Type B pancreatic cell (in vitro differentiated cells): ENCODE measurements around the gene LRRC15. TPM values are rescaled to one million over a fixed set of nuclear protein-coding genes. Genes with fewer than 3 reads are reported as not detected.

Experiments used
- DNase-seq: peaks from one replicate; pipeline ENCODE4 v3.0.0; 2021; ENCODE audit warnings: mixed read lengths; ENCODE audit not compliant: unreplicated experiment; ENCODE audit errors: extremely low spot score
- H3K27ac Mint-ChIP-seq: 2 replicates; pipeline ENCODE4 v1.8.0; 2021; ENCODE audit warnings: mild to moderate bottlenecking, mixed read lengths
- H3K27me3 Mint-ChIP-seq: 2 replicates; pipeline ENCODE4 v1.8.0; 2021; ENCODE audit warnings: mixed read lengths
- H3K36me3 Mint-ChIP-seq: 2 replicates; pipeline ENCODE4 v1.8.0; 2021; ENCODE audit warnings: mixed read lengths
- H3K4me1 Mint-ChIP-seq: one replicate; pipeline ENCODE4 v1.8.0; 2021; ENCODE audit warnings: mixed read lengths; ENCODE audit not compliant: unreplicated experiment
- H3K4me3 Mint-ChIP-seq: 2 replicates; pipeline ENCODE4 v1.8.0; 2021; ENCODE audit warnings: mild to moderate bottlenecking, mixed read lengths
- H3K9me3 Mint-ChIP-seq: 2 replicates; pipeline ENCODE4 v1.8.0; 2021; ENCODE audit warnings: mixed read lengths
- total RNA-seq: library from RNA; stranded (reverse); gene quantifications from 2 replicates; pipeline ENCODE4 v1.2.1, GENCODE V29; 2021; ENCODE audit warnings: low replicate concordance
- TF ChIP-seq, protein P1 (sequence below): fragments of 200-600 bp; sonication (generic); conservative IDR thresholded peaks from 2 replicates; pipeline ENCODE4 v1.5.0; 2021; ENCODE audit warnings: antibody characterized with exemption, mild to moderate bottlenecking

LRRC15 gene
- total RNA-seq, 1 donor from 2014 or later, result 0.07 TPM

DNA sequence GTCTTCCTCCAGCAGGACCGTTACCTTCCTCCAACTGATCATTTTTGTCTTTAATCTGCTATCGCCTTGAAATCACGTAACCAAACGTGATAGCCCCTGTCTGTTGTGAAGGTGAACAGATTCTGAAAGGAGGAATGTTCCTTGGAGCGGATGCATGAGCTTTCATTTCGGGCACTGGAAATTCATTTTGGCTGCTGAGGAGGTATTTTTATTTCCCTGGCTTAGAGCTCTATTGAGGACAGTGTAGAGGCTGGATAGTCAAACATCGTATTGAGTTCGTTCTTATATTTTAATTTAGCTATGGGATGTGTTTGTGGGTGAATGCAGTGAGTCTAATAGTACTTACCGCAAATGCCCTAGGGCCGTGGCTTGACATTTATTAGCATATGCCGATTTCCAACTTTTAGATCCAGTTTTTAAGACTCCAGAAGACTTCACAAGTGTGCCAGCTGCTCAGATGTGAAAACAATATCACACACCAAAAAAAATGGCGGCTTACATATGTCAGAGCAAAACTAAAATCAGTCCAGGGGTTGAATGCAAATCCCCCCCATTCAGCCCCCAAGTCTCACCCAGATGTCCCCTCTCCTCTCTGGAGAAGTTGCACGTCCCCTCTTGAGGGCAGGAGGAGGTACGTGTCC lies 40.5 kb downstream of the LRRC15 start:
- Mint-ChIP-seq H3K27me3 (peaks cover 26% of the 10 kb centered on the region), H3K27ac (no peak overlapping the region), H3K36me3 (no peaks in the 10 kb centered on the region), H3K4me3 (peak overlapping the region; percentile 24), H3K9me3 (no peaks in the 10 kb centered on the region), H3K4me1 (peaks cover 37% of the 10 kb centered on the region)
- TF ChIP-seq, protein P1, sequence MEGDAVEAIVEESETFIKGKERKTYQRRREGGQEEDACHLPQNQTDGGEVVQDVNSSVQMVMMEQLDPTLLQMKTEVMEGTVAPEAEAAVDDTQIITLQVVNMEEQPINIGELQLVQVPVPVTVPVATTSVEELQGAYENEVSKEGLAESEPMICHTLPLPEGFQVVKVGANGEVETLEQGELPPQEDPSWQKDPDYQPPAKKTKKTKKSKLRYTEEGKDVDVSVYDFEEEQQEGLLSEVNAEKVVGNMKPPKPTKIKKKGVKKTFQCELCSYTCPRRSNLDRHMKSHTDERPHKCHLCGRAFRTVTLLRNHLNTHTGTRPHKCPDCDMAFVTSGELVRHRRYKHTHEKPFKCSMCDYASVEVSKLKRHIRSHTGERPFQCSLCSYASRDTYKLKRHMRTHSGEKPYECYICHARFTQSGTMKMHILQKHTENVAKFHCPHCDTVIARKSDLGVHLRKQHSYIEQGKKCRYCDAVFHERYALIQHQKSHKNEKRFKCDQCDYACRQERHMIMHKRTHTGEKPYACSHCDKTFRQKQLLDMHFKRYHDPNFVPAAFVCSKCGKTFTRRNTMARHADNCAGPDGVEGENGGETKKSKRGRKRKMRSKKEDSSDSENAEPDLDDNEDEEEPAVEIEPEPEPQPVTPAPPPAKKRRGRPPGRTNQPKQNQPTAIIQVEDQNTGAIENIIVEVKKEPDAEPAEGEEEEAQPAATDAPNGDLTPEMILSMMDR, result no peak
- DNase-seq, result no peak

DNA sequence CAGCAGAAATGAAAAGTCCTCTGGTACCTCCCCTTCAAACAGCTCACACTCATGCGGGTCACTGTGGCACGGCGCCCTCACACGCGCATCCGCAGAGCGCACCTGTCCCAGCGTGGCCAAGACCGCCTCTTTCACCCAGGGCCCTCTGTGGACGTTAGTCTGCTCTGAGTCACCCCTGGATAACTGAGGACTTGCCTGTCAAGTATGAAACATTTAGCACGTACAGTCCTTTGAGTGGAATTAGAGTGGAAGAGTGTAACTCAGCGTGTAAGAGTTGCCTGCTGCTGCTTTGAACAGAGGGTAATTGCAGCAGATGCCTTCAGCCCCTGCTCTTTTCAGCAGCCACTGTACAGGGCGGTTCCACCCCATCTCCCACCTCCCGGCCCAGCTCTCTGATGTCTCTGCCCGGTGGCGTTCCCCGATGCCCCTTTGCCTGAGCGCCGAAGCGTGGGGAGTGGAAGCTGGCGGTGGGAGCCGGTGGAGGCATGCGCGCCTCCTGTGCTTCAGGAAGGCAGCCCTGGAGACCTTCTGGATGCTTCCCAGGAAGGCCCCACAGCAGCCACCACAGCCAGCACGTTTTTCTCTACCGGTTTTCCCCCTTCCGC lies 41.4 kb downstream of the LRRC15 start:
- TF ChIP-seq, protein P1, result no peak
- Mint-ChIP-seq H3K27me3 (peaks cover 21% of the 10 kb centered on the region), H3K36me3 (no peaks in the 10 kb centered on the region), H3K4me3 (peak overlapping the region; percentile 24), H3K27ac (no peak overlapping the region), H3K4me1 (peaks cover 35% of the 10 kb centered on the region), H3K9me3 (no peaks in the 10 kb centered on the region)
- no peak for DNase-seq

DNA sequence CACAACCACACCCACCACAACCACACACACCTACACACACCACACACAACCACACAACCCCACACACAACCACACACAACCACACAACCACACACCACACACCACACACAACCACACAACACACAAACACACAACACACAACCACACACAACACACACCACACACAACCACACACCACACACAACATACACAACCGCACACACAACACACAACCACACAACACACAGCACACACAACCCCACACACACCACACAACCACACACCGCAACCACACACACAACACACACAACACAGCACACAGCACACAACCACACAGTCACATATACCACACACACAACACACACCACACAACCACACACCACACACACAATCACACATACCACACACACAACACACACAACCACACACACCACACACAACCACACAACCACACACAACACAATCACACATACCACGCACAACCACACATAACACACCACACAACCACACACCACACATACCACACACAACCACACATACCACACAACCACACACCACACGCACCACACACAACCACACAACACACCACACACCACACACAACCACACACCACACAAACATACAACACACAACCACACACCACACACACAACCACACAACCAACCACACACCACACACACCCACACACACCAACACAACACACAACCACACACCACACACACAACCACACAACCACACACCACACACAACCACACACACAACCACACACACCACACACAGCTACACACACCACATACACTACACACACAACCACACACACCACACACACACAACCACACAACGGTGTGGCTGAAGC lies 42.1 kb downstream of the LRRC15 start:
- TF ChIP-seq, protein P1, result no peak
- Mint-ChIP-seq H3K9me3 (no peaks in the 10 kb centered on the region), H3K4me3 (no peak overlapping the region), H3K36me3 (no peaks in the 10 kb centered on the region), H3K27me3 (peaks cover 14% of the 10 kb centered on the region), H3K27ac (no peak overlapping the region), H3K4me1 (peaks cover 29% of the 10 kb centered on the region)
- no peak for DNase-seq

DNA sequence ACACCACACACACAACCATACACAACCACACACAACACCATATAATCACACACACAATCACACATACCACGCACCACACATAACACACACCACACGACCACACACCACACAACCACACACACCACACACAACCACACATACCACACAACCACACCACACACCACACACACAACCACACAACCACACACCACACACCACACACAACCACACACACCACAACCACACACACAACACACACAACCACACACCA lies 42.6 kb downstream of the LRRC15 start:
- peaks cover 29% of the 10 kb centered on the region for H3K4me1 Mint-ChIP-seq
- DNase-seq, result no peak
- no peak overlapping the region for H3K4me3 Mint-ChIP-seq
- H3K36me3 Mint-ChIP-seq, result no peaks in the 10 kb centered on the region
- TF ChIP-seq, protein P1, result no peak
- H3K9me3 Mint-ChIP-seq, result no peaks in the 10 kb centered on the region
- H3K27ac Mint-ChIP-seq, result no peak overlapping the region
- H3K27me3 Mint-ChIP-seq, result peaks cover 14% of the 10 kb centered on the region

DNA sequence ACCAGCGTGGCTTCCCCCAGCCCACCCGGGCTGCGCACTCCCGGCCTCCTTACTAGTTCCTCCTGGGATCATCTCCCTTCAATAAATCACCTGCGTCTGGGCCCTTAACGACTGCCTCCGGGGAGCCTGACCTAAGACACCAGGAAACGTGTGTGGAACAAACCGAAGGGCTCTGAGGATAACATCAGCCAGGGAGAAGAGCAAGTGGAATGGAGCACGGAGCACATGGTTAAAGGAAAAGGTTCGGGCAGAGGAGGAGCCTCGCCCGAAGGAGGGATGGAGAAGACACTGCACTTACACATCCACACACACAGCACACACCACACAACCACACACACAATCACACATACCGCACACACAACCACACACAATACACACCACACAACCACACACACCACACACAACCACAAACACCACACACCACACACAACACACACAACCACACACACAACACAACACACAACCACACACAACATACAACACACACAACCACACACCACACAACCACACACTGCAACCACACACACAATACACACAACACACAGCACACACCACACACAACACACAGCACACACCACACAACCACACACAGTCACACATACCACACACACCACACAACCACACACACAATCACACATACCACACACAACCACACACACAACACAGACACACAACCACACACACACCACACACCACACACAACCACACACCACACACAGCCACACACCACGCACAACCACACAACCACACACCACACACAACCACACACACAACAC lies 43.2 kb downstream of the LRRC15 start:
- DNase-seq, result no peak
- no peak overlapping the region for H3K4me3 Mint-ChIP-seq
- H3K27me3 Mint-ChIP-seq, result peaks cover 11% of the 10 kb centered on the region
- no peak overlapping the region for H3K27ac Mint-ChIP-seq
- H3K36me3 Mint-ChIP-seq, result no peaks in the 10 kb centered on the region
- no peaks in the 10 kb centered on the region for H3K9me3 Mint-ChIP-seq
- TF ChIP-seq, protein P1, result no peak
- H3K4me1 Mint-ChIP-seq, result peaks cover 25% of the 10 kb centered on the region
